NCI-H128 (cell line): ENCODE measurements around the gene SYT13.

ENCODE experiments used
- DNase-seq: peaks from one replicate; lab custom pipeline; 2025; ENCODE audit not compliant: unreplicated experiment; lab: John Stamatoyannopoulos, UW

SYT13 gene

GRCh38 chr11:45313171-45313865, 27.2 kb upstream of the SYT13 start:
- no peak for DNase-seq

GRCh38 chr11:45305874-45306623, 19.9 kb upstream of the SYT13 start:
- no peak for DNase-seq

- no peak for DNase-seq
Observed at GRCh38 chr11:45304992-45305335, 18.8 kb upstream of the SYT13 start.

GRCh38 chr11:45304111-45304991, 18.2 kb upstream of the SYT13 start:
- DNase-seq: no peak

GRCh38 chr11:45303316-45303715, 17.2 kb upstream of the SYT13 start:
- DNase-seq: no peak

- no peak for DNase-seq
Observed at GRCh38 chr11:45301537-45302246, 15.6 kb upstream of the SYT13 start.

GRCh38 chr11:45300715-45301114, 14.6 kb upstream of the SYT13 start:
- DNase-seq: no peak

- DNase-seq: no peak
Observed at GRCh38 chr11:45298718-45299117, 12.6 kb upstream of the SYT13 start.

GRCh38 chr11:45296075-45296474, 9.9 kb upstream of the SYT13 start:
- no peak for DNase-seq

- DNase-seq: no peak
Observed at GRCh38 chr11:45294499-45294898, 8.4 kb upstream of the SYT13 start.

- peak; percentile 79 for DNase-seq
Observed at GRCh38 chr11:45293566-45294192, 7.5 kb upstream of the SYT13 start.

GRCh38 chr11:45290586-45290985, 4.4 kb upstream of the SYT13 start:
- DNase-seq: no peak

GRCh38 chr11:45289369-45289768, 3.2 kb upstream of the SYT13 start:
- DNase-seq: no peak

- no peak for DNase-seq
Observed at GRCh38 chr11:45288339-45288738, 2.2 kb upstream of the SYT13 start.

GRCh38 chr11:45287316-45287903, 1.3 kb upstream of the SYT13 start:
- DNase-seq: no peak

GRCh38 chr11:45285250-45285828, 802 bp downstream of the SYT13 start:
- no peak for DNase-seq

GRCh38 chr11:45282081-45282480, 4.1 kb downstream of the SYT13 start:
- DNase-seq: no peak

- no peak for DNase-seq
Observed at GRCh38 chr11:45280449-45280848, 5.7 kb downstream of the SYT13 start.

GRCh38 chr11:45279645-45280044, 6.5 kb downstream of the SYT13 start:
- no peak for DNase-seq

GRCh38 chr11:45278714-45279113, 7.4 kb downstream of the SYT13 start:
- DNase-seq: no peak
